ENCODE results near the gene PTPRA. TPM values are rescaled to one million over a fixed set of nuclear protein-coding genes. Genes with fewer than 3 reads are reported as not detected.
A peak's percentile ranks its signal among the peaks of the same experiment; 100 is the strongest.

The PTPRA gene
- total RNA-seq, 4 donors from 2014 or later: 18.9 to 32.5 (median 27.3) TPM

DNA sequence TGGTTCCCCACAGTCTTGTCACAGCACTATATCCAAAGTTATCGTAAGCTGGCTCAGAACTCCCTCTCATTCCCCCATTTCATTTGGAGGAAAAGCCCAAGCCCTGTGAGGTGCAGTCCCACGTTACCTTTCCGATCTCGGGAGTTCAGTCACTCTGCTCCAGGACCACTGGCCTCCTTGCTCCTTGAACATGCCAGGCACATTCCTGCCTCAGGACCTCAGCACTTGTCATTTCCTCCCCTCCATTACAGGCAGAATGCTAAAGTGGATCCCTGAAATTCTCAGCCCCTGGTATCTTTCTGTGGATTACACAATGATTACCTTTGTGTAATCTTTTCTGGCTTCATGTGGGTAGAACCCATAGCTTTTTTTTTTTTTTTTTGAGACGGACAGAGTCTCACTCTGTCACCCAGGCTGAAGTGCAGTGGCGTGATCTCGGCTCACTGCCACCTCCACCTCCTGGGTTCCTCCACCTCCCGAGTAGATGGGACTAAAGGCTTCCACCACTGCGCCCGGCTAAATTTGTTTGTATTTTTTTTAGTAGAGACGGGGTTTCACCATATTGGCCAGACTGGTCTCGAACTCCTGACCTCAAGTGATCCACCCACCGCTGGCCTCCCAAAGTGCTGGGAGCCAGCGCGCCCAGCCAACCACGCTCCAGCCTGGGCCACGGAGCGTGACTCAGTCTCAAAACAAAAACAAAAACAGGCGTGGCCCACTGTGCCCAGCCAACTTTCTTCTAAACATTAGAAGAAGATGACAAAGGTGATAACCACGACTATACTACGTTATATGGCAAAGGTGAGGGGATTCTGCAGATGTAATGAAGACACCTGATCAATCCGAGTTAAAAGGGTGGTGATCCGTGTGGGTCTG is 194.1 kb downstream of the PTPRA start:
- DNase-seq (no peak), ATAC-seq (no peak)
- TF ChIP-seq, protein P1, sequence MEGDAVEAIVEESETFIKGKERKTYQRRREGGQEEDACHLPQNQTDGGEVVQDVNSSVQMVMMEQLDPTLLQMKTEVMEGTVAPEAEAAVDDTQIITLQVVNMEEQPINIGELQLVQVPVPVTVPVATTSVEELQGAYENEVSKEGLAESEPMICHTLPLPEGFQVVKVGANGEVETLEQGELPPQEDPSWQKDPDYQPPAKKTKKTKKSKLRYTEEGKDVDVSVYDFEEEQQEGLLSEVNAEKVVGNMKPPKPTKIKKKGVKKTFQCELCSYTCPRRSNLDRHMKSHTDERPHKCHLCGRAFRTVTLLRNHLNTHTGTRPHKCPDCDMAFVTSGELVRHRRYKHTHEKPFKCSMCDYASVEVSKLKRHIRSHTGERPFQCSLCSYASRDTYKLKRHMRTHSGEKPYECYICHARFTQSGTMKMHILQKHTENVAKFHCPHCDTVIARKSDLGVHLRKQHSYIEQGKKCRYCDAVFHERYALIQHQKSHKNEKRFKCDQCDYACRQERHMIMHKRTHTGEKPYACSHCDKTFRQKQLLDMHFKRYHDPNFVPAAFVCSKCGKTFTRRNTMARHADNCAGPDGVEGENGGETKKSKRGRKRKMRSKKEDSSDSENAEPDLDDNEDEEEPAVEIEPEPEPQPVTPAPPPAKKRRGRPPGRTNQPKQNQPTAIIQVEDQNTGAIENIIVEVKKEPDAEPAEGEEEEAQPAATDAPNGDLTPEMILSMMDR (IDR thresholded peaks at IDR 0.05 in 4 of 5, conservative IDR thresholded peaks at IDR 0.05 in 1 of 5): no peak
- TF ChIP-seq POLR2A (IDR thresholded peaks at IDR 0.05): no peak
- in situ Hi-C loops (cut with MboI; ENCODE audit: low sequenced_read_pairs in 4 of 4) (loop anchor here in 2 of 4 donors (25.0 kb wide), 2 partner anchors 120 to 245 kb away; no protein-coding TSS in a partner anchor), intact Hi-C loops (cut with DNase I; ENCODE audit: low total_unique reads) (no loop called here)
- H3K9me3 ChIP-seq: no peaks in the 10 kb centered on the region
- no peaks in the 10 kb centered on the region for H3K4me1 ChIP-seq
- no peak overlapping the region for H3K27ac ChIP-seq
- peaks cover 7 to 15% (median 13%) of the 10 kb centered on the region in 3 donors for H3K27me3 ChIP-seq
- no peak overlapping the region for H3K4me3 ChIP-seq
- H3K36me3 ChIP-seq: no peaks in the 10 kb centered on the region

DNA sequence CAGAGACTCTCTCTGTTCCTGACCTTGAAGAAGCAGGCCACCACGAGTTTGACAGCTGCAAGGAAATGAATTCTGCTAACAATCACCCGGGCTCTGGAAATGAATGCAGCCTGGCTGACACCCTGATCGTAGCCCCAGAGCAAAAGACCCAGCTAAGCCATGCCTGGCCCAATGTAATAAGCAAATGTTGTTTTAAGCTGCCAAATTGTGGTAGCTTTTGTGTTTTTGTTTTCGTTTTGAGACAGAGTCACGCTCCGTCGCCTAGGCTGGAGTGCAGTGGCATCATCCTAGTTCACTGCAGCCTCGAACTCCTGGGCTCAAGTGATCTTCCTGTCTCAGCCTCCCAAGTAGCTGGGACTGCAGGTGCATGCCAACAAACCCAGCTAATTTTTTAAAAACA is 194.8 kb downstream of the PTPRA start:
- Histone ChIP-seq H3K4me1 (no peaks in the 10 kb centered on the region), H3K9me3 (no peaks in the 10 kb centered on the region), H3K36me3 (no peaks in the 10 kb centered on the region), H3K4me3 (no peak overlapping the region), H3K27ac (no peak overlapping the region), H3K27me3 (peaks cover 13 to 21% (median 19%) of the 10 kb centered on the region in 3 donors)
- TF ChIP-seq, protein P1 (IDR thresholded peaks at IDR 0.05 in 4 of 5, conservative IDR thresholded peaks at IDR 0.05 in 1 of 5): no peak
- TF ChIP-seq POLR2A (IDR thresholded peaks at IDR 0.05): no peak
- ATAC-seq (no peak), DNase-seq (no peak)
- in situ Hi-C loops (cut with MboI; ENCODE audit: low sequenced_read_pairs in 4 of 4) (loop anchor here in 2 of 4 donors (25.0 kb wide), 2 partner anchors 119 to 244 kb away; no protein-coding TSS in a partner anchor), intact Hi-C loops (cut with DNase I; ENCODE audit: low total_unique reads) (no loop called here)

DNA sequence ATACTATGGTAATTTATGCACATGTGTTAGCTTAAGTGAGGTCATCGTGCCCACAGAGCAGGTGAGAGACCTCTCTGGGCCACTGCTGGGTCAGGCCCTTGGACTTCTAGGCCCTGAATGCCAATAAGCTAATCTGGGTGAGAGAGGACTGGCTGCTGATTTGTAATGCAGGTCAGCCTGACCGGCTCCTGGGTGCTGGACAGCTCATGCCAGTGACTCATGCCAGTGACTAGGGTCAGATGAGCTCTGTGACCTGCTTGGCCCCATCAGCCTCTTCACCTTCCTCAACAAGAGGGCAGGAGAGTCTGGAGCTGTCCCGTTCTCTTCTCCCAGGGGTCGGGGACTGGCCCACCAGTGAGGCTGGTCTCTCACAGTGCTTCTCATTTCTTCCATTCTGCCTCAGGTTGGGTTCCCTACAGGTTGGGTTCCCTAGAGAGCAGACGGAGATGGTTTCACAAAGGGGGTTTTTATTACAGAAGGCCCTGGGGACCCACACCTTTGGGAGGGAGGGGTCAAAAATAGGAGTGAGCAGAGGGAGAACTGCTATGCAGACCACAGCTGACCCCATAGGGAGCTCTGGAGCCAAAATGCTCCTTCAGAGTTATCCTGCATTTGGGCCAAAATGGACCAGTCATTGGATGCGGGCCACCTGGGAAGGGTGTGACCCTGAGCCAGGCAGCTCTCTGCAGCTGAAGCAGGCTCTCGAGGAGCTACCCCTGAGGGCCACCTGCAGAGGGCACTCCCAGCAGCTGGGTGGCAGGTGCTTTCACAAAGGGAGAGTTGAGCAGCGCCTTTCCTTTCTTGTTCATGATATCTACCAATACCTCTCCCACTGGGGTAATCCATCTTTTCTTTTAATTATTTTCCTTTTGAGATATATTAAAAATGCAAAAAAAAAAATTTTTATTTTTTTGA is 196.0 kb downstream of the PTPRA start:
- intact Hi-C loops (cut with DNase I; ENCODE audit: low total_unique reads): no loop called here
- ATAC-seq: peak; percentile 49 to 83

DNA sequence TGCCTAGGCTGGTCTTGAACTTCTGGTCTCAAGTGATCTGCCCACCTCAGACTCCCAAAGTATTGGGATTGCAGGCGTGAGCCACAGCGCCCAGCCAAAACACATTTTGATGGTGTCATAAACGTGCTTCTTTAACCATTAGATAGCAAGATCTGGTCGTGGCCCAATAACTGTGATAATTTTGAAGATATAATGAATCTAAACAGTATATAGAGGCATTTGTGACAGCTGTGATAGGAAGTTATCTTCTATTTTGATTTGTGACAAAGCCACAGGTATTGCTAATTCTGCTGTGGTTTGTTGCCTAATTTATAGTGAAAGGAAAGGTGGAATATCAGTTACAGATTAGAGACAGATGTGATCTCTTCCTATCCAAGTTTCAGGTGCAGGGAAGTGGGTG is 197.4 kb downstream of the PTPRA start:
- in situ Hi-C loops (cut with MboI; ENCODE audit: low sequenced_read_pairs in 4 of 4): loop anchor here in 2 of 4 donors (25.0 kb wide), 2 partner anchors 117 to 242 kb away; no protein-coding TSS in a partner anchor
- peaks cover 13 to 24% (median 19%) of the 10 kb centered on the region in 3 donors for H3K27me3 ChIP-seq

More for the DNA sequence above, 196.0 kb downstream of the PTPRA start:
- Histone ChIP-seq H3K4me1 (no peaks in the 10 kb centered on the region), H3K27ac (no peak overlapping the region), H3K4me3 (no peak overlapping the region), H3K27me3 (peaks cover 13 to 24% (median 19%) of the 10 kb centered on the region in 3 donors), H3K9me3 (no peaks in the 10 kb centered on the region), H3K36me3 (no peaks in the 10 kb centered on the region)
- in situ Hi-C loops (cut with MboI; ENCODE audit: low sequenced_read_pairs in 4 of 4): loop anchor here in 2 of 4 donors (25.0 kb wide), 2 partner anchors 118 to 243 kb away; no protein-coding TSS in a partner anchor
- DNase-seq: peak in 1 of 2 donors; percentile 15
- no peak for TF ChIP-seq POLR2A (IDR thresholded peaks at IDR 0.05)
- TF ChIP-seq, protein P1 (IDR thresholded peaks at IDR 0.05 in 4 of 5, conservative IDR thresholded peaks at IDR 0.05 in 1 of 5): peak in 1 of 5 experiments; percentile 29

More for the DNA sequence above, 197.4 kb downstream of the PTPRA start:
- TF ChIP-seq, protein P1 (IDR thresholded peaks at IDR 0.05 in 4 of 5, conservative IDR thresholded peaks at IDR 0.05 in 1 of 5): no peak
- no peak for TF ChIP-seq POLR2A (IDR thresholded peaks at IDR 0.05)
- Histone ChIP-seq H3K4me1 (no peaks in the 10 kb centered on the region), H3K27ac (no peak overlapping the region), H3K9me3 (no peaks in the 10 kb centered on the region), H3K4me3 (no peak overlapping the region), H3K36me3 (no peaks in the 10 kb centered on the region)
- intact Hi-C loops (cut with DNase I; ENCODE audit: low total_unique reads): no loop called here
- ATAC-seq: no peak
- no peak for DNase-seq

Measured in gastrocnemius medialis (tissue), 4 donors.